Forelimb muscle (tissue), 1 donor: ENCODE measurements around the gene TTC39B. TPM values are rescaled to one million over a fixed set of nuclear protein-coding genes. Genes with fewer than 3 reads are reported as not detected.

Experiments
- DNase-seq: peaks from one replicate; pipeline ENCODE4 v3.0.0-alpha.2; 2013; ENCODE audit warnings: low read depth
- polyA plus RNA-seq: library from polyadenylated mRNA; unstranded; fragments of 120-200 nt; gene quantifications from one replicate; pipeline ENCODE4 v1.2.1, GENCODE V29; 2013; ENCODE audit not compliant: insufficient read length

The TTC39B gene
- polyA plus RNA-seq, 1 donor = 1.9 TPM

DNA sequence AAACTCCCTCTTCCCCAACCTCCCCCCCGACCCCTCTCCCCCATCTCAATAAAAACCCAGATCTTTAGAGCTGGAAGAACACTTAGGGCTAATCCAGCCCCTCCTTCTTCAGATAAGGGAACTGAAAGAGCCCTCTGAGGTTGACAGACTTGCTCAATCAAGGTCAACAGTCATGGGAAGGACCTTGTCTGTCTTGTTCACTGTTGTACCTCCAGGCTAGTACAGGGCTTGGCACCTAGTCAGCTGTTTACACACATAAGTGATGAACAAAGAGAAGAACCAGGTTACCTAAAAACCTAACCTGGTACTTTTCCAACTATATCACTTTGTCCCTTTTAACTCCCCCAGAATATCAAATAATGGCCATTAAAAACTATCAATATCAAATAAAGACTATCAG is 2.4 kb downstream of the TTC39B start:
- DNase-seq = no peak

DNA sequence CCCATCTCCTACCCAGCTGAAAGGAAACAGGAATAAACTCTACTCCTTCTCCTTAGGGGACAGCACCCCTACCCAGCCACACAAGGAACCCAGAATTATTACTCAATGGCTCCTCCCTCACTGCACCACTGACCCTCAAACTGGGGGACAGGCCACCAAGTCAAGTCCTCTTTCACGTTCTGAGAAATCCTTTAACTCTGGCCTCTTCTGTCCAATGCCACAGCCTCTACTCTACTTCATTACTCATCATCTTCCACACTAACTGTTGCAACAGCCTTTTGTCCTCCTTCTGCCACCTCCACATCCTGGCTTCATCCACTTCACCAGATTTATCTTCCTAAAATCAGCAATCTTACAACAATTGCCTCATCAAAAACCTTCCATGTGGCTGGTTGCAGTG is 6.8 kb downstream of the TTC39B start:
- DNase-seq = no peak

- no peak for DNase-seq
These were observed 7.6 kb downstream of the TTC39B start for GRCh38 chr9:15299374-15299939.

- no peak for DNase-seq
These were observed 8.7 kb downstream of the TTC39B start for GRCh38 chr9:15298362-15298761.

DNA sequence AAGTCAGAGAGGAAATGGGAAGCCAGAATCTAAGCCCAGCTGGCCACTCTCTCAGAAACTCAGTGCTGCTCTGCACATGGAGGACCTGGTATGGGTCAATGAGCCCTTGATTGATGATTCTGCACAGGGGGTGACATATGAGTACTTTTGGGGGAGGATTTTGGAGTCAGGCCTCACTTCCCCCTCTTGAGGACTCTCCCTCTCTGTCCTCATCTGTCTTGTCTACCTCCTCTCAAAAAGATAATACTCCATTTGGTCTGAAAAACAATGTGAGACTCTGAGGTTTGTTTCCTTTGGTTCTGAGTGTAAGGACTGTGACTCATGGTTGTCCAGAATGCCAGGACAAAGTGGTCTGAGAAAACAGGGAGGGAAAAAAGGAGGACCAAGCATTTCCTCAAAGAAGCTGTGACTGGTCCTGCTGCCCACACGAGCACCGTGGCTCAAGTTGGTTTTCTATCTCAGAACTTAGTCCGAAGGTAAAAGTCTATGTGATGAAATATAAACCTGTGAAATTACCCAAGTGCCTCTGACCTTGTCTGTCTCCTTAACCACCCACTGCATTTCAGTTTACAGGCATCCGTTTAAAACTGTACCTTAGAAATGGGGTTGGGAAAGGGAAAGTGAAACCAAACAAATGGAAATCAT is 11.1 kb downstream of the TTC39B start:
- DNase-seq = no peak

GRCh38 chr9:15294604-15295003 is 12.4 kb downstream of the TTC39B start:
- DNase-seq = no peak

- no peak for DNase-seq
These were observed 13.2 kb downstream of the TTC39B start for GRCh38 chr9:15293804-15294316.

GRCh38 chr9:15293084-15293483 is 13.9 kb downstream of the TTC39B start:
- DNase-seq = no peak

- no peak for DNase-seq
These were observed 17.4 kb downstream of the TTC39B start for GRCh38 chr9:15289603-15290002.

- no peak for DNase-seq
These were observed 19.7 kb downstream of the TTC39B start for GRCh38 chr9:15287309-15287708.

GRCh38 chr9:15286161-15286821 is 20.7 kb downstream of the TTC39B start:
- no peak for DNase-seq

GRCh38 chr9:15282567-15283285 is 24.3 kb downstream of the TTC39B start:
- no peak for DNase-seq

DNA sequence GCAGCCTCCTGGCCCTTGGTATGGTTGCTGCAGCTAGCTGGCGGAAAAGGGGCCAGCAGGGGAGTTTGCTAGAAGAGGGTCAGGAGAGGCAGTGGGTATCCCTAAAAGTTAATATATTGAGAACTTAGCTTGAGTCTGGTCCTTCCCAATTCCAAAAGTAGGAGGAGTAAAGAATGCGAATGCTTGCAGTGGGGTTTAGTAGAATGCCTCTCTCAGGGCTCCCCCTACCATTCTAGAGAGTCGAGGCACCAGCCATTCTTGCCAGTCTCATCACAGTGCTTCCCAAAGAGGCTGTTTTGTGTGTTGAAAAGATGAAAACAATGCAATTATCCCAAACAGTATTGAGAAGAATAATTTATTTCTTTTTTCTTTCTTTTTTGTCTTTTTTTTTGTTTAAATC is 26.4 kb downstream of the TTC39B start:
- no peak for DNase-seq

- no peak for DNase-seq
These were observed 28.2 kb downstream of the TTC39B start for GRCh38 chr9:15278839-15279238.

GRCh38 chr9:15278091-15278687 is 28.8 kb downstream of the TTC39B start:
- no peak for DNase-seq

GRCh38 chr9:15277400-15278090 is 29.5 kb downstream of the TTC39B start:
- no peak for DNase-seq

DNA sequence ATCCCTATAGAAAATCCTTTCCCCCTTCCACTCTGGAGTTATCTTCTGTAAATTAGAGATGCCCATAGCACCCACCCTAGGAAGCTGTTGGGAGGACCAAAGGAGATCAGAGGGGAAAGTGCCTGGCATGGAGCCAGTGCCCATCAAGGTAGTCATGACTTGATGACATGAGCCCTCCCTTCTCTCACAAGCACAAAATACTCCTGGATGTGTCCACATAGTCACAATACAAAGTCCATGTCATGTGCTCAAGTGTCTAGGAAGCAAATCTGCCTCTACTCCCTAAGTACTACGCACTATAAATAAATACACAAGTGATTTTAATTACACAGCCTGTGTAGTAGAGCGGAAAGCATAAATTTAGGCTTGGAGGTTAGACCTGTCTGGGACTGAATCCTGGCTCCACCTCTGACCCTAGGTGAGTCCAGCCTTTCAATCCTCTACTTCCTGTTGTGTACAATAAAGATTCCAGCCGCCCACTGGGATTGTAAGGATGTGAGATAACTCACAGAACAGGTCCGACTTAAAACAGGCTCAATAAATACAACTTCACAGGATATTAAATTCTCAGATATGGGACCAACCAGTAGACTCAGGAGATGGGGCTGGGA is 30.6 kb downstream of the TTC39B start:
- no peak for DNase-seq

DNA sequence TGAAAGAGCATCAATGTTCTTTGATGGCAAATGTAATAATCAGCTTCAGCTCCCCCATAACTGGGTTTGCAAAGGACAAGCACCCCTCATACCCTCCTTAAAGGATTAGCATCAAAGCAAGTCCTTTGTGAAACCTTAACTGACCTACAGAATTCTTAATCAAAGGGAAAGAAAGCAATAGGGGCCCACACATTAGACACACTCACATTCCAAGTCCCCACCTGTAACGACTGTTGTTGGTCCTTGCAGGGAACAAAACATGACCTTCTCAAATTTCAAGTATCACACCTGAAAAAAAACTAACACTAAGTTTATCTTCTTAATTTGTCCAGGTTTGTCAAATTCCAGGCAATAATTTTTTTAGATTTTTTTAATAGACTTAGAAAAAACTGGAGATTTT is 32.6 kb downstream of the TTC39B start:
- DNase-seq = no peak

DNA sequence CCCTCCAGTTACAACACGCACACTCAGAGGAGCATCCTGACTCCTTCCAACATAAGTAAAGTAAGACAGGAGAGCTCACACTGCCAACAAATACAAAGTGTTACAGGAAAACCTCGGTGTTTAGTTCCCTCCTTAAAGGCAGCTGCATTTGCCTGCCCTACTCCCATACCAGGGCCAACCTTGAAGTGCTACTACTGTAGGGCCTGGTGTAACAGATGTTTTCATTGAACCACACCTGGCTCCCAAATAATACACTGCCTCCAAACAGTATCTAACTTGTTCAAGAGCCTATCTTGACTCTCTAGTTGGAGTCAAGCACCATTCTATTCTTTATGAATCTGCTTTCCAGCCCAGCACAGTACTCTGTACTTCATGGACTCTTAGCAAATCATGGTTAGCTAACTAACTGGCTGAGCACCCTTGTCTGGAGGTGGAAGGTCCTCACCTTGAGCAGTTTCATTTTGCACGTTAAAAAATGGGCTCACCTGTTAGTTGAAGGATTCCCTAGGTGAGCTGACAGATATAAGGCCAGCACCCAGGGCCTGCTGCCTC is 34.6 kb downstream of the TTC39B start:
- no peak for DNase-seq

DNA sequence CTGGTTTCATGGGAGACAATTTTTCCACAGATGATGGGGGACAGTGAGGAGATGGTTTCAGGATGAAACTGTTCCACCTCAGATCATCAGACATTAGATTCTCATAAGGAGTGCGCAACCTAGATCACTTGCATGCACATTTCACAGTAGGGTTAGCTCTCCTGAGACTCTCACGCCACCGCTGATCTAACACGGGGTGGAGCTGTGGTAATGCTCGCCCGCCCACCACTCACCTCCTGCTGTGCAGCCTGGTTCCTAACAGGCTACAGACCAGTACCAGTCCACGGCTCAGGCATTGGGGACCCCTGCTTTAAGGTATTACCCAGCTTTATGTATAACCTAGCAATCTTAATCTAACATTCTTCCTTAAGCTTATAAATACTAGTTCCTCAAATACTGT is 35.6 kb downstream of the TTC39B start:
- no peak for DNase-seq

GRCh38 chr9:15268782-15269181 is 38.2 kb downstream of the TTC39B start:
- no peak for DNase-seq
